HEK293 (cell line): Measurements from ENCODE around the gene RNASET2.

Source experiments
- CTCF ChIA-PET: fragments of 350-600 bp; formaldehyde crosslinking; extraction: SDS; loops from one replicate; lab custom pipeline; 2021; ENCODE audit warnings: antibody characterized with exemption; lab: Yijun Ruan, JAX
- POLR2A ChIA-PET: fragments of 300-600 bp; formaldehyde crosslinking; extraction: SDS; loops from one replicate; lab custom pipeline; 2020; ENCODE audit warnings: antibody characterized with exemption, inconsistent platforms; lab: Yijun Ruan, JAX
- H3K27ac ChIP-seq: fragments of 200-500 bp; sonication (Bioruptor generic); 2 replicates; pipeline ENCODE4 v1.5.1; 2014; ENCODE audit warnings: low read depth, low read length, control low read depth, inconsistent platforms; ENCODE audit errors: extremely low read depth
- H3K36me3 ChIP-seq, 2 experiments: fragments of 200-500 bp in 1 of 2; sonication (Bioruptor generic) in 1 of 2; 1 replicate in 1 of 2; 2 replicates in 1 of 2; pipeline ENCODE4 v1.5.1; 2014 to 2017; ENCODE audit warnings: inconsistent platforms in 2 of 2, low read length in 2 of 2; ENCODE audit not compliant: control insufficient read depth in 2 of 2, insufficient read depth in 1 of 2
- H3K4me1 ChIP-seq: fragments of 200-500 bp; sonication (Bioruptor generic); 2 replicates; pipeline ENCODE4 v1.5.1; 2014; ENCODE audit warnings: mild to moderate bottlenecking, low read length, inconsistent platforms; ENCODE audit not compliant: control insufficient read depth, insufficient read depth
- H3K4me3 ChIP-seq: 2 replicates; pipeline ENCODE4 v1.5.1; 2011; ENCODE audit warnings: low read depth, mild to moderate bottlenecking, control low read depth, low read length, moderate library complexity
- H3K9me3 ChIP-seq: fragments of 200-500 bp; sonication (Bioruptor generic); 2 replicates; pipeline ENCODE4 v1.5.1; 2014; ENCODE audit warnings: low read depth, low read length, inconsistent platforms; ENCODE audit not compliant: control insufficient read depth, insufficient read depth
- ATF2 ChIP-seq: fragments of 450-650 bp; formaldehyde crosslinking; IDR thresholded peaks from 2 replicates; pipeline ENCODE4 v1.5.1; 2016; ENCODE audit warnings: missing biosample characterization, missing genetic modification characterization, low read depth
- BCL11B ChIP-seq: fragments of 450-650 bp; formaldehyde crosslinking; IDR thresholded peaks from 2 replicates; pipeline ENCODE4 v1.5.1; 2016; ENCODE audit warnings: low read depth, missing biosample characterization, missing genetic modification characterization
- HOXD13 ChIP-seq: sonication (generic); formaldehyde crosslinking; IDR thresholded peaks from 2 replicates; pipeline ENCODE4 v1.8.0; 2022; ENCODE audit warnings: missing genetic modification reagents, borderline replicate concordance
- KLF10 ChIP-seq: fragments of 450-650 bp; IDR thresholded peaks from 2 replicates; pipeline ENCODE4 v1.5.1; 2018; ENCODE audit warnings: missing biosample characterization, mild to moderate bottlenecking, missing genetic modification characterization
- KLF7 ChIP-seq: fragments of 450-650 bp; formaldehyde crosslinking; IDR thresholded peaks from 2 replicates; pipeline ENCODE4 v1.5.1; 2016; ENCODE audit warnings: missing biosample characterization, missing genetic modification characterization, borderline replicate concordance
- KLF9 ChIP-seq: fragments of 450-650 bp; formaldehyde crosslinking; IDR thresholded peaks from 2 replicates; pipeline ENCODE4 v1.5.1; 2016; ENCODE audit warnings: missing biosample characterization, missing genetic modification characterization, low read depth
- SALL2 ChIP-seq: fragments of 450-650 bp; formaldehyde crosslinking; IDR thresholded peaks from 2 replicates; pipeline ENCODE4 v1.5.0; 2017; ENCODE audit warnings: missing biosample characterization, mild to moderate bottlenecking, missing genetic modification characterization, borderline replicate concordance
- WT1 ChIP-seq: fragments of 450-650 bp; formaldehyde crosslinking; IDR thresholded peaks from 2 replicates; pipeline ENCODE4 v1.5.1; 2016; ENCODE audit warnings: missing biosample characterization, missing genetic modification characterization
- ZNF16 ChIP-seq: fragments of 450-650 bp; formaldehyde crosslinking; IDR thresholded peaks from 2 replicates; pipeline ENCODE4 v1.5.1; 2016; ENCODE audit warnings: low read depth, missing biosample characterization, missing genetic modification characterization
- ZNF174 ChIP-seq: fragments of 450-650 bp; formaldehyde crosslinking; IDR thresholded peaks from 2 replicates; pipeline ENCODE4 v1.5.0; 2017; ENCODE audit warnings: missing biosample characterization, mild to moderate bottlenecking, missing genetic modification characterization
- ZNF202 ChIP-seq: fragments of 450-650 bp; formaldehyde crosslinking; IDR thresholded peaks from 2 replicates; pipeline ENCODE4 v1.5.1; 2016; ENCODE audit warnings: missing biosample characterization, missing genetic modification characterization, borderline replicate concordance
- ZNF335 ChIP-seq: fragments of 450-650 bp; formaldehyde crosslinking; conservative IDR thresholded peaks from 2 replicates; pipeline ENCODE4 v1.5.1; 2016; ENCODE audit warnings: missing biosample characterization, missing genetic modification characterization
- ZNF391 ChIP-seq: fragments of 450-650 bp; formaldehyde crosslinking; IDR thresholded peaks from 2 replicates; pipeline ENCODE4 v1.5.1; 2016; ENCODE audit warnings: low read depth, missing biosample characterization, missing genetic modification characterization, borderline replicate concordance
- ZNF426 ChIP-seq: fragments of 450-650 bp; formaldehyde crosslinking; IDR thresholded peaks from 2 replicates; pipeline ENCODE4 v1.5.1; 2017; ENCODE audit warnings: missing biosample characterization, missing genetic modification characterization, mild to moderate bottlenecking, inconsistent platforms, moderate library complexity
- ZNF561 ChIP-seq: fragments of 450-650 bp; IDR thresholded peaks from 2 replicates; pipeline ENCODE4 v1.5.1; 2018; ENCODE audit warnings: missing biosample characterization, missing genetic modification characterization, borderline replicate concordance
- ZNF580 ChIP-seq: fragments of 450-650 bp; formaldehyde crosslinking; IDR thresholded peaks from 2 replicates; pipeline ENCODE4 v1.5.1; 2016; ENCODE audit warnings: missing biosample characterization, missing genetic modification characterization
- ZNF585B ChIP-seq: fragments of 450-650 bp; formaldehyde crosslinking; IDR thresholded peaks from 2 replicates; pipeline ENCODE4 v1.5.1; 2016; ENCODE audit warnings: missing biosample characterization, missing genetic modification characterization
- ZNF660 ChIP-seq: fragments of 450-650 bp; IDR thresholded peaks from 2 replicates; pipeline ENCODE4 v1.5.1; 2018; ENCODE audit warnings: missing biosample characterization, mild to moderate bottlenecking, missing genetic modification characterization
- ZNF670 ChIP-seq: fragments of 450-650 bp; formaldehyde crosslinking; IDR thresholded peaks from 2 replicates; pipeline ENCODE4 v1.5.1; 2016; ENCODE audit warnings: missing biosample characterization, missing genetic modification characterization, low read depth
- ZNF677 ChIP-seq: fragments of 450-650 bp; IDR thresholded peaks from 2 replicates; pipeline ENCODE4 v1.5.0; 2018; ENCODE audit warnings: missing biosample characterization, mild to moderate bottlenecking, missing genetic modification characterization, moderate library complexity
- ZNF791 ChIP-seq: fragments of 450-650 bp; formaldehyde crosslinking; IDR thresholded peaks from 2 replicates; pipeline ENCODE4 v1.5.1; 2016; ENCODE audit warnings: missing biosample characterization, missing genetic modification characterization
- ZNF792 ChIP-seq: fragments of 450-650 bp; formaldehyde crosslinking; IDR thresholded peaks from 2 replicates; pipeline ENCODE4 v1.5.1; 2016; ENCODE audit warnings: missing biosample characterization, missing genetic modification characterization
- ZNF830 ChIP-seq: fragments of 450-650 bp; IDR thresholded peaks from 2 replicates; pipeline ENCODE4 v1.5.0; 2018; ENCODE audit warnings: missing biosample characterization, missing genetic modification characterization, low read depth, mild to moderate bottlenecking, moderate library complexity
- ZNF837 ChIP-seq: fragments of 450-650 bp; formaldehyde crosslinking; IDR thresholded peaks from 2 replicates; pipeline ENCODE4 v1.5.1; 2016; ENCODE audit warnings: missing biosample characterization, missing genetic modification characterization

Gene RNASET2

GRCh38 chr6:166936079-166936787 lies 20.1 kb downstream of the RNASET2 start (continued):
- no peak for TF ChIP-seq KLF10 (tag by site-specific recombination)
- no peak for TF ChIP-seq ZNF837
- TF ChIP-seq ATF2 (tag by site-specific recombination), result no peak
- TF ChIP-seq ZNF670, result no peak
- TF ChIP-seq HOXD13 (CRISPR knock-in tag), result no peak
- TF ChIP-seq ZNF391 (tag by site-specific recombination), result no peak
- no peak for TF ChIP-seq ZNF791 (tag by site-specific recombination)
- TF ChIP-seq SALL2 (tag by site-specific recombination), result no peak
- TF ChIP-seq WT1 (tag by site-specific recombination), result no peak
- no peak for TF ChIP-seq ZNF174
- no peak for TF ChIP-seq ZNF677 (tag by site-specific recombination)
- TF ChIP-seq ZNF426 (tag by site-specific recombination), result no peak
- no peak for TF ChIP-seq ZNF16
- TF ChIP-seq ZNF830 (tag by site-specific recombination), result no peak
- no peak for TF ChIP-seq KLF7 (tag by site-specific recombination)
- no peak for TF ChIP-seq ZNF585B (tag by site-specific recombination)

- H3K9me3 ChIP-seq, result no peaks in the 10 kb centered on the region
- no peaks in the 10 kb centered on the region for H3K4me1 ChIP-seq
- H3K27ac ChIP-seq, result no peak overlapping the region
- no peak overlapping the region for H3K4me3 ChIP-seq
- H3K36me3 ChIP-seq, result peaks cover 0 to 43% of the 10 kb centered on the region in 2 experiments; a peak in 2 of 3 replicates
- POLR2A ChIA-PET, result no interaction called here
- CTCF ChIA-PET, result no interaction called here
- TF ChIP-seq KLF9 (tag by site-specific recombination) (no peak), ZNF660 (no peak), ZNF335 (tag by site-specific recombination) (no peak), WT1 (tag by site-specific recombination) (no peak), ZNF202 (tag by site-specific recombination) (no peak), ZNF391 (tag by site-specific recombination) (no peak), ZNF580 (tag by site-specific recombination) (no peak)
Measured at GRCh38 chr6:166935353-166935752, 21.0 kb downstream of the RNASET2 start.

- Histone ChIP-seq H3K4me3 (no peak overlapping the region), H3K27ac (no peak overlapping the region), H3K36me3 (peaks cover 0 to 47% of the 10 kb centered on the region in 2 experiments; a peak in 2 of 3 replicates), H3K9me3 (no peaks in the 10 kb centered on the region), H3K4me1 (no peaks in the 10 kb centered on the region)
- TF ChIP-seq ZNF561 (no peak), BCL11B (no peak), ZNF792 (tag by site-specific recombination) (no peak), ZNF426 (tag by site-specific recombination) (no peak)
- ChIA-PET POLR2A (no interaction called here), CTCF (interaction anchor here (0.6 to 1.8 kb wide), 3 partner anchors 17 to 707 kb away, joined by 3 to 9 read pairs (median 4); no protein-coding TSS in a partner anchor)
Measured at GRCh38 chr6:166934174-166934573, 22.2 kb downstream of the RNASET2 start.
